Endothelial cell of umbilical vein (primary cell): ENCODE results near the gene SLC66A2. TPM values are rescaled to one million over a fixed set of nuclear protein-coding genes. Genes with fewer than 3 reads are reported as not detected.

ENCODE experiments used
- BruUV-seq: library from RNA; stranded (reverse); fragments of 400-500 nt; replicated peaks from 2 replicates; lab custom pipeline; 2021; lab: Mats Ljungman, UMichigan
- CTCF ChIA-PET: fragments of 300-600, 350-600 bp; sonication (Branson Sonifier 250); formaldehyde crosslinking; loops from one replicate; lab custom pipeline; 2021; ENCODE audit warnings: antibody characterized with exemption, inconsistent platforms; lab: Charles Lee
- POLR2A ChIA-PET: fragments of 300-600, 350-600 bp; sonication (Branson Sonifier 250); formaldehyde crosslinking; loops from one replicate; lab custom pipeline; 2021; ENCODE audit warnings: antibody characterized with exemption, inconsistent platforms; lab: Charles Lee
- DNase-seq: peaks from one replicate; pipeline ENCODE4 v3.0.0-alpha.2; 2011; ENCODE audit warnings: low read depth, low spot score
- FAIRE-seq: peaks from 2 replicates; lab custom pipeline; 2011; peaks lifted over from hg19 to GRCh38; lab: Jason Lieb, UNC
- H2AFZ ChIP-seq: 2 replicates; pipeline ENCODE4 v1.6.0; 2012; ENCODE audit warnings: low read depth, low read length, control low read depth, inconsistent platforms
- H3K27ac ChIP-seq: 2 replicates; pipeline ENCODE4 v1.5.1; 2011; ENCODE audit warnings: low read depth, mild to moderate bottlenecking, control low read depth, low read length, moderate library complexity; ENCODE audit not compliant: insufficient read depth
- H3K27me3 ChIP-seq, 2 experiments: 2 replicates each; pipeline versions ENCODE4 v1.6.0 to v1.6.1; 2011; ENCODE audit warnings: low read length in 2 of 2, mixed read lengths in 1 of 2; ENCODE audit not compliant: control insufficient read depth in 2 of 2, insufficient read depth in 2 of 2
- H3K36me3 ChIP-seq, 2 experiments: 2 replicates in 1 of 2; 3 replicates in 1 of 2; pipeline ENCODE4 v1.5.1; 2011; ENCODE audit warnings: low read length in 2 of 2, mild to moderate bottlenecking in 1 of 2, moderate library complexity in 1 of 2; ENCODE audit not compliant: control insufficient read depth in 2 of 2, insufficient read depth in 2 of 2; ENCODE audit errors: extremely low read depth in 1 of 2
- H3K4me1 ChIP-seq: 3 replicates; pipeline ENCODE4 v1.5.1; 2011; ENCODE audit warnings: mild to moderate bottlenecking, low read length; ENCODE audit not compliant: control insufficient read depth, insufficient read depth; ENCODE audit errors: extremely low read depth
- H3K4me2 ChIP-seq: 2 replicates; pipeline ENCODE4 v1.6.1; 2011; ENCODE audit warnings: low read length, control low read depth, mixed read lengths; ENCODE audit not compliant: insufficient read depth
- H3K4me3 ChIP-seq, 3 experiments: fragments of 200-600 bp in 1 of 3; sonication (generic), shearing (Covaris generic) in 1 of 3; replicated peaks in 1 of 3; 2 replicates each; pipeline ENCODE4 v1.5.1; 2011 to 2016; ENCODE audit warnings: control low read depth in 3 of 3, low read length in 3 of 3, mild to moderate bottlenecking in 2 of 3, inconsistent platforms in 1 of 3, low read depth in 1 of 3, moderate library complexity in 1 of 3; ENCODE audit not compliant: insufficient read depth in 1 of 3
- H3K79me2 ChIP-seq: 2 replicates; pipeline ENCODE4 v1.6.0; 2012; ENCODE audit warnings: low read length, inconsistent platforms; ENCODE audit not compliant: control insufficient read depth, insufficient read depth
- H3K9ac ChIP-seq: replicated peaks from 2 replicates; pipeline ENCODE3; 2011; ENCODE audit warnings: low read length, control low read depth; ENCODE audit not compliant: insufficient read depth; ENCODE audit errors: extremely low read depth
- H3K9me1 ChIP-seq: replicated peaks from 3 replicates; pipeline ENCODE4 v1.6.0; 2011; ENCODE audit warnings: mild to moderate bottlenecking, low read length; ENCODE audit not compliant: control insufficient read depth, insufficient read depth; ENCODE audit errors: extremely low read depth
- H3K9me3 ChIP-seq: replicated peaks from 2 replicates; pipeline ENCODE4 v1.5.1; 2012; ENCODE audit warnings: low read length, inconsistent platforms; ENCODE audit not compliant: control insufficient read depth, insufficient read depth
- H4K20me1 ChIP-seq: replicated peaks from 2 replicates; pipeline ENCODE3; 2011; ENCODE audit warnings: mild to moderate bottlenecking, low read length; ENCODE audit not compliant: control insufficient read depth, insufficient read depth; ENCODE audit errors: extremely low read depth
- CTCF ChIP-seq, 2 donors: IDR thresholded peaks; 1 replicate in 1 of 2; 2 replicates in 1 of 2; pipeline ENCODE4 v1.5.1; 2011; ENCODE audit warnings: low read length in 2 of 2, mild to moderate bottlenecking in 2 of 2, moderate library complexity in 2 of 2, control low read depth in 1 of 2, inconsistent platforms in 1 of 2, low read depth in 1 of 2; ENCODE audit not compliant: insufficient read depth in 1 of 2; ENCODE audit errors: extremely low read depth in 1 of 2
- EZH2 ChIP-seq: IDR thresholded peaks from 2 replicates; pipeline ENCODE4 v1.6.1; 2012; ENCODE audit warnings: borderline replicate concordance, low read depth, mild to moderate bottlenecking, moderate library complexity, low read length, inconsistent platforms; ENCODE audit not compliant: severe bottlenecking
- FOS ChIP-seq: IDR thresholded peaks from 2 replicates; pipeline ENCODE4 v1.6.1; 2011; ENCODE audit warnings: mild to moderate bottlenecking, low read length, moderate library complexity, borderline replicate concordance; ENCODE audit not compliant: insufficient read depth
- GATA2 ChIP-seq: IDR thresholded peaks from 2 replicates; pipeline ENCODE4 v1.7.0; 2011; ENCODE audit warnings: low read depth, mild to moderate bottlenecking, moderate library complexity, mixed read lengths, low read length; ENCODE audit not compliant: insufficient read length, insufficient read depth
- JUN ChIP-seq: IDR thresholded peaks from 2 replicates; pipeline ENCODE4 v1.6.1; 2011; ENCODE audit warnings: borderline replicate concordance, low read depth; ENCODE audit not compliant: insufficient read length, insufficient read depth
- MAX ChIP-seq: IDR thresholded peaks from 2 replicates; pipeline ENCODE4 v1.6.1; 2011; ENCODE audit not compliant: insufficient read depth, insufficient read length
- MYC ChIP-seq: IDR thresholded peaks from one replicate; pipeline ENCODE4 v1.6.1; 2011; ENCODE audit warnings: mild to moderate bottlenecking, low read depth, low read length
- POLR2A ChIP-seq: IDR thresholded peaks from 2 replicates; pipeline ENCODE4 v1.6.1; 2012; ENCODE audit warnings: low read depth, mild to moderate bottlenecking, control low read depth, low read length
- POLR2AphosphoS5 ChIP-seq: IDR thresholded peaks from 2 replicates; pipeline ENCODE4 v1.6.1; 2012; ENCODE audit warnings: low read depth, mild to moderate bottlenecking, control low read depth, low read length, moderate library complexity; ENCODE audit not compliant: insufficient read depth
- dilution Hi-C: fragments of 300-500 bp; cut with MboI; formaldehyde crosslinking; loops from one replicate; pipeline ENCODE4 v1.15.0; 2019; ENCODE audit warnings: low sequenced_read_pairs; ENCODE audit not compliant: extremely low pct_ligation_motif_present
- intact Hi-C: fragments of 100-400 bp; cut with micrococcal nuclease; formaldehyde crosslinking; loops from one replicate; pipeline ENCODE4 v1.10.0; 2022
- polyA plus RNA-seq, 4 experiments: library from polyadenylated mRNA; depleted of rRNA in 3 of 4; stranded (reverse) in 3 of 4; unstranded in 1 of 4; fragments of >200 nt; gene quantifications; 2 replicates each; pipeline versions ENCODE4 v1.2.1 to v1.2.3, GENCODE V29; 2011 to 2012; ENCODE audit warnings: missing spikeins in 1 of 4
- total RNA-seq: library from RNA; stranded (reverse); gene quantifications from 2 replicates; pipeline ENCODE4 v1.2.3, GENCODE V29; 2021

Gene SLC66A2
- total and polyA plus RNA-seq, 2 donors (not counting 3 experiments of a cell fraction or from before 2014, with no cell fraction given) = 32.5 to 37.1 TPM

- H2AFZ ChIP-seq = no peak overlapping the region
- H3K27ac ChIP-seq = no peak overlapping the region
- no peaks in the 10 kb centered on the region for H3K27me3 ChIP-seq
- no peaks in the 10 kb centered on the region for H3K9me3 ChIP-seq
- dilution Hi-C loops (no loop called here), intact Hi-C loops (no loop called here)
- peaks cover 0 to 7% of the 10 kb centered on the region in 2 experiments for H3K36me3 ChIP-seq
- H3K9ac ChIP-seq = no peak overlapping the region
- POLR2A ChIA-PET = no interaction called here
- no peak for FAIRE-seq
- H3K4me1 ChIP-seq = no peaks in the 10 kb centered on the region
- no peaks in the 10 kb centered on the region for H3K9me1 ChIP-seq
- BruUV-seq = no TSS peak
- H3K4me2 ChIP-seq = no peak overlapping the region
- no peaks in the 10 kb centered on the region for H4K20me1 ChIP-seq
- no peak overlapping the region for H3K4me3 ChIP-seq
- TF ChIP-seq GATA2 (no peak), MYC (no peak), EZH2 (no peak), POLR2AphosphoS5 (no peak), FOS (no peak), JUN (no peak), MAX (no peak), CTCF (IDR thresholded peaks at IDR 0.05; ENCODE audit: extremely low read depth in 1 of 2, insufficient read depth in 1 of 2, low read depth in 1 of 2, low read length in 2 of 2) (no peak), POLR2A (no peak)
- CTCF ChIA-PET = interaction anchor here (1.3 kb wide), 1 partner anchor 11 kb away, joined by 3 read pairs; no protein-coding TSS in a partner anchor
- H3K79me2 ChIP-seq = no peaks in the 10 kb centered on the region
- DNase-seq = no peak
These were observed 34.8 kb downstream of the SLC66A2 start for GRCh38 chr18:79916546-79917168.
